K562 (cell line): ENCODE measurements around the gene CSNK1G1. TPM values are rescaled to one million over a fixed set of nuclear protein-coding genes. Genes with fewer than 3 reads are reported as not detected.
A peak's percentile ranks its signal among the peaks of the same experiment; 100 is the strongest.

Source experiments
- ATAC-seq: fragments of 200-7000 bp; cut with Tn5 transposase; 3 replicates; pipeline ENCODE4 v1.9.1; 2020; ENCODE audit warnings: moderate library complexity
- BruUV-seq: library from RNA; stranded (reverse); fragments of 400-500 nt; replicated peaks from 2 replicates; lab custom pipeline; 2021; lab: Mats Ljungman, UMichigan
- CTCF ChIA-PET: fragments of 300-600 bp; formaldehyde crosslinking; extraction: SDS; loops from one replicate; lab custom pipeline; 2021; ENCODE audit warnings: low intra/inter-chr PET ratio; lab: Yijun Ruan, JAX
- POLR2A ChIA-PET: fragments of 300-600, 350-650 bp; sonication (Branson Sonifier 250); formaldehyde crosslinking; extraction: SDS; loops from one replicate; lab custom pipeline; 2021; ENCODE audit warnings: antibody characterized with exemption, inconsistent platforms; lab: Yijun Ruan, JAX
- DNase-seq, 4 experiments: peaks; one replicate each; pipeline versions ENCODE4 v3.0.0 to v3.0.0-alpha.2; 2011 to 2018; ENCODE audit warnings: low spot score in 3 of 4, mixed read lengths in 3 of 4; ENCODE audit errors: extremely low read depth in 1 of 4
- FAIRE-seq: peaks from 2 replicates; lab custom pipeline; 2011; peaks lifted over from hg19 to GRCh38; lab: Jason Lieb, UNC
- H2AFZ ChIP-seq: 2 replicates; pipeline ENCODE4 v1.6.0; 2011; ENCODE audit warnings: low read depth, low read length, control low read depth, inconsistent platforms
- H3K27ac ChIP-seq: fragments of 200-600 bp; 3 replicates; pipeline ENCODE4 v1.8.0; 2011; ENCODE audit warnings: low read depth, mild to moderate bottlenecking, control low read depth, inconsistent platforms, low read length, moderate library complexity, mixed read lengths; ENCODE audit errors: extremely low read depth
- H3K27me3 ChIP-seq, 2 experiments: fragments of 300-600 bp in 1 of 2; 2 replicates in 1 of 2; 3 replicates in 1 of 2; pipeline versions ENCODE4 v1.6.0 to v1.8.0; 2011; ENCODE audit warnings: inconsistent platforms in 2 of 2, low read length in 2 of 2, mild to moderate bottlenecking in 1 of 2, mixed read lengths in 1 of 2, moderate library complexity in 1 of 2; ENCODE audit not compliant: control insufficient read depth in 2 of 2, insufficient read depth in 2 of 2
- H3K36me3 ChIP-seq: fragments of 300-600 bp; 3 replicates; pipeline ENCODE4 v1.8.0; 2011; ENCODE audit warnings: mild to moderate bottlenecking, low read length, inconsistent platforms; ENCODE audit not compliant: control insufficient read depth, insufficient read depth
- H3K4me1 ChIP-seq, 2 experiments: fragments of 200-600 bp in 1 of 2; replicated peaks in 1 of 2; 2 replicates in 1 of 2; 3 replicates in 1 of 2; pipeline versions ENCODE4 v1.5.1 to v1.8.0; 2011; ENCODE audit warnings: inconsistent platforms in 2 of 2, low read length in 2 of 2, mild to moderate bottlenecking in 1 of 2, mixed read lengths in 1 of 2, moderate library complexity in 1 of 2; ENCODE audit not compliant: control insufficient read depth in 2 of 2, insufficient read depth in 2 of 2
- H3K4me2 ChIP-seq: 2 replicates; pipeline ENCODE4 v1.6.1; 2011; ENCODE audit warnings: low read length, control low read depth, inconsistent platforms, mixed read lengths; ENCODE audit not compliant: insufficient read depth
- H3K4me3 ChIP-seq: fragments of 200-600 bp; sonication (generic), shearing (Covaris generic); 2 replicates; pipeline ENCODE4 v1.5.1; 2016; ENCODE audit warnings: control low read depth, inconsistent platforms
- H3K79me2 ChIP-seq: fragments of 200-600 bp; 3 replicates; pipeline ENCODE4 v1.8.0; 2011; ENCODE audit warnings: low read length, inconsistent platforms; ENCODE audit not compliant: control insufficient read depth, insufficient read depth
- H3K9ac ChIP-seq, 2 experiments: 2 replicates each; pipeline versions ENCODE4 v1.6.0 to v1.6.1; 2011; ENCODE audit warnings: low read depth in 2 of 2, low read length in 2 of 2, control low read depth in 1 of 2, inconsistent platforms in 1 of 2, mild to moderate bottlenecking in 1 of 2, mixed read lengths in 1 of 2; ENCODE audit not compliant: insufficient read depth in 1 of 2
- H3K9me1 ChIP-seq: one replicate; pipeline ENCODE4 v1.6.0; 2011; ENCODE audit warnings: inconsistent platforms, mild to moderate bottlenecking, low read length, moderate library complexity; ENCODE audit not compliant: control insufficient read depth, insufficient read depth
- H3K9me3 ChIP-seq: replicated peaks from 2 replicates; pipeline ENCODE4 v1.5.1; 2011; ENCODE audit warnings: low read depth, low read length, inconsistent platforms; ENCODE audit not compliant: control insufficient read depth, insufficient read depth
- H4K20me1 ChIP-seq: replicated peaks from 2 replicates; pipeline ENCODE4 v1.6.1; 2011; ENCODE audit warnings: low read length, inconsistent platforms, mixed read lengths; ENCODE audit not compliant: control insufficient read depth, insufficient read depth
- FOXP1 ChIP-seq: sonication (generic); formaldehyde crosslinking; IDR thresholded peaks from 2 replicates; pipeline ENCODE4 v1.8.0; 2022; ENCODE audit warnings: mild to moderate bottlenecking, missing genetic modification reagents
- MECOM ChIP-seq: fragments of 250-450 bp; sonication (Bioruptor Pico); IDR thresholded peaks from 2 replicates; pipeline ENCODE4 v1.8.0; 2022; ENCODE audit warnings: inconsistent platforms
- POLR2G ChIP-seq: fragments of 200-400 bp; formaldehyde crosslinking; IDR thresholded peaks from 2 replicates; pipeline ENCODE4 v1.6.1; 2017; ENCODE audit warnings: low read depth, mild to moderate bottlenecking, antibody characterized with exemption, low read length, moderate library complexity
- RBFOX2 ChIP-seq: fragments of 200-400 bp; formaldehyde crosslinking; IDR thresholded peaks from 2 replicates; pipeline ENCODE4 v1.6.1; 2017; ENCODE audit warnings: low read depth, mild to moderate bottlenecking, low read length, moderate library complexity
- REST ChIP-seq, 2 experiments: fragments of 450-650 bp; formaldehyde crosslinking in 1 of 2; IDR thresholded peaks; 2 replicates each; pipeline versions ENCODE4 v1.4.0 to v1.6.1; 2014 to 2020; ENCODE audit warnings: mild to moderate bottlenecking in 2 of 2, borderline replicate concordance in 1 of 2, low read depth in 1 of 2
- SUPT5H ChIP-seq: fragments of 450-650 bp; IDR thresholded peaks from 2 replicates; pipeline ENCODE4 v1.6.1; 2016
- WGBS: fragments of 100-300 bp; shearing (Covaris generic); methylation state at CpG from one replicate; pipeline ENCODE4 v1.1.6; 2016; ENCODE audit warnings: low coverage, mixed read lengths; ENCODE audit not compliant: insufficient coverage; ENCODE audit errors: missing lambda C conversion rate; 5-methylcytosine and 5-hydroxymethylcytosine counted together
- in situ Hi-C: fragments of 300-500 bp; cut with MboI; formaldehyde crosslinking; loops from 4 replicates; pipeline ENCODE4 v1.15.0; 2018; ENCODE audit warnings: inconsistent platforms, mixed read lengths
- intact Hi-C: fragments of 100-400 bp; cut with micrococcal nuclease; formaldehyde crosslinking; loops from 2 replicates; pipeline ENCODE4 v1.14.2; 2022
- polyA plus RNA-seq, 8 experiments: library from polyadenylated mRNA; depleted of rRNA in 4 of 8; stranded (reverse) in 5 of 8; unstranded in 3 of 8; fragments of >200 nt; fragmentation: Nextera tagmentation in 2 of 8; fragmentation: Illumina TruSeq in 1 of 8; extraction: Ambion mirVana in 2 of 8; extraction: Trizol in 1 of 8; gene quantifications; 2 replicates each; pipeline versions ENCODE4 v1.2.1 to v1.2.3, GENCODE V29; 2011 to 2014; ENCODE audit warnings: inconsistent platforms in 1 of 8, missing spikeins in 1 of 8
- total RNA-seq, 7 experiments: library from RNA; depleted of rRNA in 6 of 7; stranded (reverse); fragments of >200 nt in 6 of 7; fragmentation: Illumina TruSeq in 2 of 7; extraction: Trizol in 2 of 7; gene quantifications; 2 replicates each; pipeline versions ENCODE4 v1.2.1 to v1.2.3, GENCODE V29; 2011 to 2021; ENCODE audit warnings: low replicate concordance in 1 of 7

CSNK1G1 gene
- total and polyA plus RNA-seq, 9 of the 15 experiments (the other 6 are each of a cell fraction or from before 2014, with no cell fraction given): 4.5 to 18.5 (median 9.5) TPM

GRCh38 chr15:64158363-64159134 lies 197.4 kb downstream of the CSNK1G1 start:
- Histone ChIP-seq H3K79me2 (peaks cover 45% of the 10 kb centered on the region), H3K4me1 (peaks cover 11 to 23% of the 10 kb centered on the region in 2 experiments; a peak in 4 of 5 replicates), H3K27me3 (no peaks in the 10 kb centered on the region), H3K27ac (no peak overlapping the region; the same call in 2 of the 3 replicates), H3K9me3 (no peaks in the 10 kb centered on the region), H3K9ac (peak overlapping the region; percentile 14 to 18; a peak in 3 of 4 replicates), H3K4me2 (no peak overlapping the region), H4K20me1 (no peaks in the 10 kb centered on the region; the same call in 1 of the 2 replicates), H3K36me3 (peaks cover 75% of the 10 kb centered on the region), H3K9me1 (no peaks in the 10 kb centered on the region), H2AFZ (no peak overlapping the region), H3K4me3 (no peak overlapping the region)
- DNase-seq: no peak
- no peak for ATAC-seq
- CTCF ChIA-PET: no interaction called here
- intact Hi-C loops: loop anchor here (10.0 kb wide), 1 partner anchor 544 kb away; no protein-coding TSS in a partner anchor
- 95% methylated on average over 11 of the region's 11 CpGs for WGBS
- no TSS peak for BruUV-seq
- no peak for FAIRE-seq
- in situ Hi-C loops: no loop called here
- POLR2A ChIA-PET: interaction anchor here (0.6 to 1.1 kb wide), 2 partner anchors 9 to 11 kb away, joined by 3 read pairs; no protein-coding TSS in a partner anchor
- TF ChIP-seq SUPT5H (peak; percentile 38), FOXP1 (0 out of 2 replicates have a peak, but pooled peaks have one; percentile 35), RBFOX2 (peak; percentile 72), MECOM (CRISPR knock-in tag) (no peak), REST (IDR thresholded peaks at IDR 0.05; ENCODE audit: borderline replicate concordance) (no peak), REST (CRISPR knock-in tag; IDR thresholded peaks at IDR 0.05; ENCODE audit: low read depth) (no peak), POLR2G (peak; percentile 47; the same call in 1 of the 2 replicates)
